HEK293 (cell line): ENCODE data around the gene CCDC117.
A peak's percentile ranks its signal among the peaks of the same experiment; 100 is the strongest.

Experiments used
- CTCF ChIA-PET: fragments of 350-600 bp; formaldehyde crosslinking; extraction: SDS; loops from one replicate; lab custom pipeline; 2021; ENCODE audit warnings: antibody characterized with exemption; lab: Yijun Ruan, JAX
- POLR2A ChIA-PET: fragments of 300-600 bp; formaldehyde crosslinking; extraction: SDS; loops from one replicate; lab custom pipeline; 2020; ENCODE audit warnings: antibody characterized with exemption, inconsistent platforms; lab: Yijun Ruan, JAX
- H3K27ac ChIP-seq: fragments of 200-500 bp; sonication (Bioruptor generic); 2 replicates; pipeline ENCODE4 v1.5.1; 2014; ENCODE audit warnings: low read depth, low read length, control low read depth, inconsistent platforms; ENCODE audit errors: extremely low read depth
- H3K36me3 ChIP-seq, 2 experiments: fragments of 200-500 bp in 1 of 2; sonication (Bioruptor generic) in 1 of 2; 1 replicate in 1 of 2; 2 replicates in 1 of 2; pipeline ENCODE4 v1.5.1; 2014 to 2017; ENCODE audit warnings: inconsistent platforms in 2 of 2, low read length in 2 of 2; ENCODE audit not compliant: control insufficient read depth in 2 of 2, insufficient read depth in 1 of 2
- H3K4me1 ChIP-seq: fragments of 200-500 bp; sonication (Bioruptor generic); 2 replicates; pipeline ENCODE4 v1.5.1; 2014; ENCODE audit warnings: mild to moderate bottlenecking, low read length, inconsistent platforms; ENCODE audit not compliant: control insufficient read depth, insufficient read depth
- H3K4me3 ChIP-seq: 2 replicates; pipeline ENCODE4 v1.5.1; 2011; ENCODE audit warnings: low read depth, mild to moderate bottlenecking, control low read depth, low read length, moderate library complexity
- H3K9me3 ChIP-seq: fragments of 200-500 bp; sonication (Bioruptor generic); 2 replicates; pipeline ENCODE4 v1.5.1; 2014; ENCODE audit warnings: low read depth, low read length, inconsistent platforms; ENCODE audit not compliant: control insufficient read depth, insufficient read depth
- BCL11B ChIP-seq: fragments of 450-650 bp; formaldehyde crosslinking; IDR thresholded peaks from 2 replicates; pipeline ENCODE4 v1.5.1; 2016; ENCODE audit warnings: low read depth, missing biosample characterization, missing genetic modification characterization
- KLF16 ChIP-seq: fragments of 450-650 bp; formaldehyde crosslinking; IDR thresholded peaks from 2 replicates; pipeline ENCODE4 v1.5.1; 2017; ENCODE audit warnings: missing biosample characterization, missing genetic modification characterization
- SETDB1 ChIP-seq: IDR thresholded peaks from one replicate; pipeline ENCODE4 v1.6.1; 2017; ENCODE audit warnings: mild to moderate bottlenecking, low read length, moderate library complexity, mixed read lengths; ENCODE audit not compliant: insufficient read length
- SP7 ChIP-seq: fragments of 450-650 bp; formaldehyde crosslinking; IDR thresholded peaks from 2 replicates; pipeline ENCODE4 v1.5.1; 2016; ENCODE audit warnings: missing biosample characterization, missing genetic modification characterization
- ZIC2 ChIP-seq: fragments of 450-650 bp; formaldehyde crosslinking; IDR thresholded peaks from 2 replicates; pipeline ENCODE4 v1.5.1; 2016; ENCODE audit warnings: missing biosample characterization, missing genetic modification characterization
- ZNF10 ChIP-seq: fragments of 450-650 bp; formaldehyde crosslinking; IDR thresholded peaks from 2 replicates; pipeline ENCODE4 v1.5.1; 2017; ENCODE audit warnings: missing biosample characterization, missing genetic modification characterization
- ZNF114 ChIP-seq: fragments of 450-650 bp; formaldehyde crosslinking; IDR thresholded peaks from 2 replicates; pipeline ENCODE4 v1.5.0; 2017; ENCODE audit warnings: missing biosample characterization, missing genetic modification characterization
- ZNF121 ChIP-seq: fragments of 450-650 bp; formaldehyde crosslinking; IDR thresholded peaks from 2 replicates; pipeline ENCODE4 v1.5.1; 2016; ENCODE audit warnings: missing biosample characterization, missing genetic modification characterization
- ZNF184 ChIP-seq: fragments of 450-650 bp; IDR thresholded peaks from 2 replicates; pipeline ENCODE4 v1.5.1; 2018; ENCODE audit warnings: missing biosample characterization, mild to moderate bottlenecking, missing genetic modification characterization
- ZNF239 ChIP-seq: fragments of 450-650 bp; formaldehyde crosslinking; IDR thresholded peaks from 2 replicates; pipeline ENCODE4 v1.5.1; 2016; ENCODE audit warnings: missing biosample characterization, missing genetic modification characterization
- ZNF24 ChIP-seq: fragments of 450-650 bp; formaldehyde crosslinking; IDR thresholded peaks from 2 replicates; pipeline ENCODE4 v1.5.1; 2016; ENCODE audit warnings: missing biosample characterization, missing genetic modification characterization
- ZNF311 ChIP-seq: fragments of 450-650 bp; formaldehyde crosslinking; IDR thresholded peaks from 2 replicates; pipeline ENCODE4 v1.5.1; 2017; ENCODE audit warnings: missing biosample characterization, missing genetic modification characterization, borderline replicate concordance
- ZNF416 ChIP-seq: fragments of 450-650 bp; formaldehyde crosslinking; IDR thresholded peaks from 2 replicates; pipeline ENCODE4 v1.5.1; 2016; ENCODE audit warnings: missing biosample characterization, missing genetic modification characterization
- ZNF473 ChIP-seq: fragments of 450-650 bp; formaldehyde crosslinking; IDR thresholded peaks from 2 replicates; pipeline ENCODE4 v1.5.1; 2017; ENCODE audit warnings: missing biosample characterization, missing genetic modification characterization
- ZNF48 ChIP-seq: fragments of 450-650 bp; formaldehyde crosslinking; IDR thresholded peaks from 2 replicates; pipeline ENCODE4 v1.5.1; 2016; ENCODE audit warnings: missing biosample characterization, missing genetic modification characterization
- ZNF521 ChIP-seq: fragments of 450-650 bp; formaldehyde crosslinking; IDR thresholded peaks from 2 replicates; pipeline ENCODE4 v1.5.1; 2017; ENCODE audit warnings: missing biosample characterization, mild to moderate bottlenecking, missing genetic modification characterization
- ZNF621 ChIP-seq: fragments of 450-650 bp; formaldehyde crosslinking; IDR thresholded peaks from 2 replicates; pipeline ENCODE4 v1.5.1; 2017; ENCODE audit warnings: missing biosample characterization, missing genetic modification characterization
- ZNF701 ChIP-seq: fragments of 450-650 bp; formaldehyde crosslinking; IDR thresholded peaks from 2 replicates; pipeline ENCODE4 v1.5.1; 2016; ENCODE audit warnings: missing biosample characterization, missing genetic modification characterization
- ZNF747 ChIP-seq: fragments of 450-650 bp; formaldehyde crosslinking; IDR thresholded peaks from 2 replicates; pipeline ENCODE4 v1.5.1; 2016; ENCODE audit warnings: missing biosample characterization, missing genetic modification characterization
- ZNF768 ChIP-seq: fragments of 450-650 bp; formaldehyde crosslinking; IDR thresholded peaks from 2 replicates; pipeline ENCODE4 v1.5.1; 2018; ENCODE audit warnings: missing biosample characterization, mild to moderate bottlenecking, missing genetic modification characterization
- ZNF837 ChIP-seq: fragments of 450-650 bp; formaldehyde crosslinking; IDR thresholded peaks from 2 replicates; pipeline ENCODE4 v1.5.1; 2016; ENCODE audit warnings: missing biosample characterization, missing genetic modification characterization
- ZSCAN16 ChIP-seq: fragments of 450-650 bp; formaldehyde crosslinking; IDR thresholded peaks from 2 replicates; pipeline ENCODE4 v1.5.1; 2016; ENCODE audit warnings: missing biosample characterization, missing genetic modification characterization
- ZSCAN30 ChIP-seq: fragments of 450-650 bp; IDR thresholded peaks from 2 replicates; pipeline ENCODE4 v1.5.1; 2018; ENCODE audit warnings: missing biosample characterization, mild to moderate bottlenecking, missing genetic modification characterization, moderate library complexity
- TF ChIP-seq, protein P1 (sequence below): fragments of 450-650 bp; formaldehyde crosslinking; IDR thresholded peaks from 2 replicates; pipeline ENCODE4 v1.5.1; 2016; ENCODE audit warnings: missing biosample characterization, missing genetic modification characterization
- TF ChIP-seq, protein P2 (sequence below): fragments of 450-650 bp; formaldehyde crosslinking; IDR thresholded peaks from 2 replicates; pipeline ENCODE4 v1.5.1; 2016; ENCODE audit warnings: missing biosample characterization, missing genetic modification characterization
- TF ChIP-seq, protein P3 (sequence below): fragments of 450-650 bp; formaldehyde crosslinking; optimal IDR thresholded peaks from 2 replicates; pipeline ENCODE3; 2016; ENCODE audit warnings: missing biosample characterization, mild to moderate bottlenecking, missing genetic modification characterization
- TF ChIP-seq, protein P4 (sequence below): fragments of 450-650 bp; formaldehyde crosslinking; conservative IDR thresholded peaks from 2 replicates; pipeline ENCODE4 v1.5.1; 2016; ENCODE audit warnings: low read depth, missing biosample characterization, missing genetic modification characterization
- TF ChIP-seq, protein P5 (sequence below): fragments of 450-650 bp; formaldehyde crosslinking; IDR thresholded peaks from 2 replicates; pipeline ENCODE4 v1.5.1; 2016; ENCODE audit warnings: missing biosample characterization, missing genetic modification characterization

The CCDC117 gene

DNA sequence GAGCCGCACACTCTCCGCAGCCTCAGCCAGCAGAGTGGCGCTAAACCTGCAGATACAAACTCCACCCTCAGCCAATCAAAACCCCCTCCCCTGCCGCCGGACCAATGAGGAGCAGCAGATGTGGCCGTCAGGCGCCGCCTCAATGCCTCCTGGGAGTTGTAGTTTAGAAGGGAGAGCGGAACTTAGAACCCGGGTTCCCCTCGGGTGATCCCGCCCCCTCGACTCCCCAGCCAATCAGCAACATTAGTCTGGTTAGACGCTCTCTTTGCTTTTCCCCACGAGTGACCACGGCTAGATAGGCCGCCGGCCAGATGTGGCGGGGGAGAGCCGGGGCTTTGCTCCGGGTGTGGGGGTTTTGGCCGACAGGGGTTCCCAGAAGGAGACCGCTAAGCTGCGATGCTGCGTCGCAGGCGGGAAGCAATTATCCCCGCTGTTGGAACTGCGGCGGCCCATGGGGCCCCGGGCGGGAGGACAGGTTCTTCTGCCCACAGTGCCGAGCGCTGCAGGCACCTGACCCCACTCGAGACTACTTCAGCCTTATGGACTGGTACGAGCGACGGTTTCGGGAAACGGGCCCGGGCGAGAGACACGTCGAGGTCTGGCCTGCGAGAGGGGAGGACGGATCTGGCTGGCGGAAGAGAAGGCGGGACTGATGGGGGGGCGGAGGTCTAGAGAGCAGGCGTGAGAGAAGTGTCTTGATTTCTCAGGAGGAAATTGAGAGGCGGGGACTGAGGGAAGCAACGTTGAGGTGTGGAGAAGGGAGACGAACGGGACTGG, 30.5 kb upstream of the CCDC117 start, which contains the start of the genes CHEK2 and HSCB:
TSS of gene CHEK2 (minus strand) at position 36 of the 777 bp plus-strand sequence. CDS start 7,099 bp downstream, outside the sequence.
TSS of gene HSCB (plus strand) at position 255 of the 777 bp plus-strand sequence. CDS start at position 312, 57 bp downstream.
- H3K4me1 ChIP-seq, result no peaks in the 10 kb centered on the region
- H3K27ac ChIP-seq, result peak within 1 kb of the TSS; percentile 94
- peaks cover 38 to 44% of the 10 kb centered on the region in 2 experiments for H3K36me3 ChIP-seq
- CTCF ChIA-PET, result interaction anchor here (0.6 to 0.9 kb wide), 2 partner anchors 10 to 78 kb away, joined by 4 read pairs; no protein-coding TSS in a partner anchor
- no peaks in the 10 kb centered on the region for H3K9me3 ChIP-seq
- POLR2A ChIA-PET, result interaction anchor here (0.7 to 2.4 kb wide), 7 partner anchors 7 to 62 kb away, joined by 3 to 13 read pairs (median 4); partner anchors contain the start of genes CCDC117 and TTC28
- H3K4me3 ChIP-seq, result peak within 1 kb of the TSS; percentile 72
- TF ChIP-seq ZNF114 (tag by site-specific recombination), result no peak
- TF ChIP-seq SP7 (tag by site-specific recombination), result peak; percentile 73; the same call in 1 of the 2 replicates
- TF ChIP-seq ZNF10 (tag by site-specific recombination), result no peak
- TF ChIP-seq ZNF311 (tag by site-specific recombination), result no peak
- no peak for TF ChIP-seq SETDB1
- TF ChIP-seq ZNF416 (tag by site-specific recombination), result no peak
- TF ChIP-seq, protein P1, sequence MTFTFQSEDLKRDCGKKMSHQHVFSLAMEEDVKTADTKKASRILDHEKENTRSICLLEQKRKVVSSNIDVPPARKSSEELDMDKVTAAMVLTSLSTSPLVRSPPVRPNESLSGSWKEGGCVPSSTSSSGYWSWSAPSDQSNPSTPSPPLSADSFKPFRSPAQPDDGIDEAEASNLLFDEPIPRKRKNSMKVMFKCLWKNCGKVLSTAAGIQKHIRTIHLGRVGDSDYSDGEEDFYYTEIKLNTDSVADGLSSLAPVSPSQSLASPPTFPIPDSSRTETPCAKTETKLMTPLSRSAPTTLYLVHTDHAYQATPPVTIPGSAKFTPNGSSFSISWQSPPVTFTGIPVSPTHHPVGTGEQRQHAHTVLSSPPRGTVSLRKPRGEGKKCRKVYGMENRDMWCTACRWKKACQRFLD (tag by site-specific recombination), result no peak
- TF ChIP-seq ZNF621 (tag by site-specific recombination), result no peak
- TF ChIP-seq ZNF121, result no peak
- TF ChIP-seq ZNF24 (tag by site-specific recombination), result no peak
- TF ChIP-seq, protein P2, sequence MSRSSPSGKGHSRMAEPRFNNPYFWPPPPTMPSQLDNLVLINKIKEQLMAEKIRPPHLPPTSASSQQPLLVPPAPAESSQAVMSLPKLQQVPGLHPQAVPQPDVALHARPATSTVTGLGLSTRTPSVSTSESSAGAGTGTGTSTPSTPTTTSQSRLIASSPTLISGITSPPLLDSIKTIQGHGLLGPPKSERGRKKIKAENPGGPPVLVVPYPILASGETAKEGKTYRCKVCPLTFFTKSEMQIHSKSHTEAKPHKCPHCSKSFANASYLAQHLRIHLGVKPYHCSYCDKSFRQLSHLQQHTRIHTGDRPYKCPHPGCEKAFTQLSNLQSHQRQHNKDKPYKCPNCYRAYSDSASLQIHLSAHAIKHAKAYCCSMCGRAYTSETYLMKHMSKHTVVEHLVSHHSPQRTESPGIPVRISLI (tag by site-specific recombination), result no peak
- peak; percentile 66; the same call in 1 of the 2 replicates for TF ChIP-seq BCL11B (tag by site-specific recombination)
- no peak for TF ChIP-seq ZNF239 (tag by site-specific recombination)
- no peak for TF ChIP-seq ZNF184 (tag by site-specific recombination)
- no peak for TF ChIP-seq ZNF837 (tag by site-specific recombination)
- no peak for TF ChIP-seq ZSCAN16
- TF ChIP-seq ZNF747, result no peak
- TF ChIP-seq KLF16 (tag by site-specific recombination), result peak; percentile 91
- no peak for TF ChIP-seq ZNF48 (tag by site-specific recombination)
- TF ChIP-seq ZIC2, result 0 out of 2 replicates have a peak, but pooled peaks have one; percentile 58
- TF ChIP-seq, protein P3, sequence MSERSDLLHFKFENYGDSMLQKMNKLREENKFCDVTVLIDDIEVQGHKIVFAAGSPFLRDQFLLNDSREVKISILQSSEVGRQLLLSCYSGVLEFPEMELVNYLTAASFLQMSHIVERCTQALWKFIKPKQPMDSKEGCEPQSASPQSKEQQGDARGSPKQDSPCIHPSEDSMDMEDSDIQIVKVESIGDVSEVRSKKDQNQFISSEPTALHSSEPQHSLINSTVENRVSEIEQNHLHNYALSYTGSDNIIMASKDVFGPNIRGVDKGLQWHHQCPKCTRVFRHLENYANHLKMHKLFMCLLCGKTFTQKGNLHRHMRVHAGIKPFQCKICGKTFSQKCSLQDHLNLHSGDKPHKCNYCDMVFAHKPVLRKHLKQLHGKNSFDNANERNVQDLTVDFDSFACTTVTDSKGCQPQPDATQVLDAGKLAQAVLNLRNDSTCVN (tag by site-specific recombination), result peak; percentile 37
- no peak for TF ChIP-seq ZNF701 (tag by site-specific recombination)
- TF ChIP-seq ZNF521 (tag by site-specific recombination), result no peak
- TF ChIP-seq ZSCAN30, result peak; percentile 28; the same call in 1 of the 2 replicates
- no peak for TF ChIP-seq ZNF768 (tag by site-specific recombination)
- TF ChIP-seq, protein P4, sequence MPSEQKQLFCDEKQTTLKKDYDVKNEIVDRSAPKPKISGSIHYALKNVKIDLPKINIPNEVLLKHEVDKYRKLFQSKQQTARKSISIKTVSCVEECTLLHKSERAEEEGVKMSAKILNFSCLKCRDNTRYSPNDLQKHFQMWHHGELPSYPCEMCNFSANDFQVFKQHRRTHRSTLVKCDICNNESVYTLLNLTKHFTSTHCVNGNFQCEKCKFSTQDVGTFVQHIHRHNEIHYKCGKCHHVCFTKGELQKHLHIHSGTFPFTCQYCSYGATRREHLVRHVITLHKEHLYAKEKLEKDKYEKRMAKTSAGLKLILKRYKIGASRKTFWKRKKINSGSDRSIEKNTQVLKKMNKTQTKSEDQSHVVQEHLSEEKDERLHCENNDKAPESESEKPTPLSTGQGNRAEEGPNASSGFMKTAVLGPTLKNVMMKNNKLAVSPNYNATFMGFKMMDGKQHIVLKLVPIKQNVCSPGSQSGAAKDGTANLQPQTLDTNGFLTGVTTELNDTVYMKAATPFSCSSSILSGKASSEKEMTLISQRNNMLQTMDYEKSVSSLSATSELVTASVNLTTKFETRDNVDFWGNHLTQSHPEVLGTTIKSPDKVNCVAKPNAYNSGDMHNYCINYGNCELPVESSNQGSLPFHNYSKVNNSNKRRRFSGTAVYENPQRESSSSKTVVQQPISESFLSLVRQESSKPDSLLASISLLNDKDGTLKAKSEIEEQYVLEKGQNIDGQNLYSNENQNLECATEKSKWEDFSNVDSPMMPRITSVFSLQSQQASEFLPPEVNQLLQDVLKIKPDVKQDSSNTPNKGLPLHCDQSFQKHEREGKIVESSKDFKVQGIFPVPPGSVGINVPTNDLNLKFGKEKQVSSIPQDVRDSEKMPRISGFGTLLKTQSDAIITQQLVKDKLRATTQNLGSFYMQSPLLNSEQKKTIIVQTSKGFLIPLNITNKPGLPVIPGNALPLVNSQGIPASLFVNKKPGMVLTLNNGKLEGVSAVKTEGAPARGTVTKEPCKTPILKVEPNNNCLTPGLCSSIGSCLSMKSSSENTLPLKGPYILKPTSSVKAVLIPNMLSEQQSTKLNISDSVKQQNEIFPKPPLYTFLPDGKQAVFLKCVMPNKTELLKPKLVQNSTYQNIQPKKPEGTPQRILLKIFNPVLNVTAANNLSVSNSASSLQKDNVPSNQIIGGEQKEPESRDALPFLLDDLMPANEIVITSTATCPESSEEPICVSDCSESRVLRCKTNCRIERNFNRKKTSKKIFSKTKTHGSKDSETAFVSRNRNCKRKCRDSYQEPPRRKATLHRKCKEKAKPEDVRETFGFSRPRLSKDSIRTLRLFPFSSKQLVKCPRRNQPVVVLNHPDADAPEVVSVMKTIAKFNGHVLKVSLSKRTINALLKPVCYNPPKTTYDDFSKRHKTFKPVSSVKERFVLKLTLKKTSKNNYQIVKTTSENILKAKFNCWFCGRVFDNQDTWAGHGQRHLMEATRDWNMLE (tag by site-specific recombination), result no peak; the same call in 1 of the 2 replicates
- TF ChIP-seq, protein P5, sequence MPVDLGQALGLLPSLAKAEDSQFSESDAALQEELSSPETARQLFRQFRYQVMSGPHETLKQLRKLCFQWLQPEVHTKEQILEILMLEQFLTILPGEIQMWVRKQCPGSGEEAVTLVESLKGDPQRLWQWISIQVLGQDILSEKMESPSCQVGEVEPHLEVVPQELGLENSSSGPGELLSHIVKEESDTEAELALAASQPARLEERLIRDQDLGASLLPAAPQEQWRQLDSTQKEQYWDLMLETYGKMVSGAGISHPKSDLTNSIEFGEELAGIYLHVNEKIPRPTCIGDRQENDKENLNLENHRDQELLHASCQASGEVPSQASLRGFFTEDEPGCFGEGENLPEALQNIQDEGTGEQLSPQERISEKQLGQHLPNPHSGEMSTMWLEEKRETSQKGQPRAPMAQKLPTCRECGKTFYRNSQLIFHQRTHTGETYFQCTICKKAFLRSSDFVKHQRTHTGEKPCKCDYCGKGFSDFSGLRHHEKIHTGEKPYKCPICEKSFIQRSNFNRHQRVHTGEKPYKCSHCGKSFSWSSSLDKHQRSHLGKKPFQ (tag by site-specific recombination), result no peak
- TF ChIP-seq ZNF473 (tag by site-specific recombination), result no peak
